ENCODE measurements around the gene CNTLN. TPM values are rescaled to one million over a fixed set of nuclear protein-coding genes. Genes with fewer than 3 reads are reported as not detected.

CNTLN gene
- total and polyA plus RNA-seq, 2 donors (not counting 1 experiment from before 2014, with no cell fraction given), result 0.30 to 0.94 TPM

- H3K27ac ChIP-seq (ENCODE audit: low read length in 2 of 2), result no peak overlapping the region
- ATAC-seq (ENCODE audit: low read depth) (no peak), DNase-seq (no peak)
- H3K4me3 ChIP-seq (ENCODE audit: control extremely low read depth in 1 of 5, extremely low read depth in 1 of 5, insufficient read depth in 1 of 5, low read depth in 2 of 5, low read length in 4 of 5), result no peak overlapping the region
- H3K9me3 Mint-ChIP-seq (ENCODE audit: insufficient read depth), result peaks cover 2% of the 10 kb centered on the region
- WGBS (ENCODE audit: insufficient coverage), result 92% methylated on average over 2 of the region's 7 CpGs
- TF ChIP-seq EZH2 (IDR thresholded peaks at IDR 0.05; ENCODE audit: borderline replicate concordance, insufficient read depth, low read depth, low read length, poor library complexity, severe bottlenecking), result no peak
- TF ChIP-seq, protein P1, sequence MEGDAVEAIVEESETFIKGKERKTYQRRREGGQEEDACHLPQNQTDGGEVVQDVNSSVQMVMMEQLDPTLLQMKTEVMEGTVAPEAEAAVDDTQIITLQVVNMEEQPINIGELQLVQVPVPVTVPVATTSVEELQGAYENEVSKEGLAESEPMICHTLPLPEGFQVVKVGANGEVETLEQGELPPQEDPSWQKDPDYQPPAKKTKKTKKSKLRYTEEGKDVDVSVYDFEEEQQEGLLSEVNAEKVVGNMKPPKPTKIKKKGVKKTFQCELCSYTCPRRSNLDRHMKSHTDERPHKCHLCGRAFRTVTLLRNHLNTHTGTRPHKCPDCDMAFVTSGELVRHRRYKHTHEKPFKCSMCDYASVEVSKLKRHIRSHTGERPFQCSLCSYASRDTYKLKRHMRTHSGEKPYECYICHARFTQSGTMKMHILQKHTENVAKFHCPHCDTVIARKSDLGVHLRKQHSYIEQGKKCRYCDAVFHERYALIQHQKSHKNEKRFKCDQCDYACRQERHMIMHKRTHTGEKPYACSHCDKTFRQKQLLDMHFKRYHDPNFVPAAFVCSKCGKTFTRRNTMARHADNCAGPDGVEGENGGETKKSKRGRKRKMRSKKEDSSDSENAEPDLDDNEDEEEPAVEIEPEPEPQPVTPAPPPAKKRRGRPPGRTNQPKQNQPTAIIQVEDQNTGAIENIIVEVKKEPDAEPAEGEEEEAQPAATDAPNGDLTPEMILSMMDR (IDR thresholded peaks at IDR 0.05), result no peak
- CTCF ChIA-PET, result no interaction called here
- no peaks in the 10 kb centered on the region for H3K27me3 Mint-ChIP-seq
- H2AFZ ChIP-seq (ENCODE audit: insufficient read depth, low read depth, low read length, poor library complexity, severe bottlenecking), result no peak overlapping the region
- H4K20me1 ChIP-seq (ENCODE audit: control insufficient read depth, insufficient read depth, low read length, poor library complexity, severe bottlenecking), result no peaks in the 10 kb centered on the region
- no peak overlapping the region for H3K9ac ChIP-seq (ENCODE audit: low read length)
- H3K4me2 ChIP-seq (replicated peaks; ENCODE audit: low read depth, low read length, poor library complexity, severe bottlenecking), result no peak overlapping the region
- intact Hi-C loops (cut with micrococcal nuclease), result no loop called here
- H3K27me3 ChIP-seq (replicated peaks in 1 of 4; ENCODE audit: control extremely low read depth in 1 of 4, control insufficient read depth in 3 of 4, insufficient read depth in 4 of 4, low read length in 3 of 4), result no peaks in the 10 kb centered on the region
- H3K27ac Mint-ChIP-seq, result no peak overlapping the region
- POLR2A ChIA-PET, result no interaction called here
- no peaks in the 10 kb centered on the region for H3K36me3 ChIP-seq (replicated peaks in 1 of 2; ENCODE audit: control extremely low read depth in 1 of 2, control insufficient read depth in 1 of 2, extremely low read depth in 1 of 2, insufficient read depth in 2 of 2, low read length in 1 of 2)
- H3K4me1 Mint-ChIP-seq, result no peaks in the 10 kb centered on the region
- H3K79me2 ChIP-seq (ENCODE audit: control insufficient read depth, insufficient read depth, low read length), result no peaks in the 10 kb centered on the region
- no peaks in the 10 kb centered on the region for H3K4me1 ChIP-seq (ENCODE audit: control insufficient read depth in 2 of 2, insufficient read depth in 2 of 2, low read length in 2 of 2)
- H3K4me3 Mint-ChIP-seq, result no peak overlapping the region
- peaks cover 0 to 5% (median 0%) of the 10 kb centered on the region in 3 donors for H3K9me3 ChIP-seq (ENCODE audit: control extremely low read depth in 1 of 3, control insufficient read depth in 2 of 3, insufficient read depth in 1 of 3, low read length in 2 of 3)
Measured at GRCh38 chr9:17536027-17536426, 401.2 kb downstream of the CNTLN start.

DNA sequence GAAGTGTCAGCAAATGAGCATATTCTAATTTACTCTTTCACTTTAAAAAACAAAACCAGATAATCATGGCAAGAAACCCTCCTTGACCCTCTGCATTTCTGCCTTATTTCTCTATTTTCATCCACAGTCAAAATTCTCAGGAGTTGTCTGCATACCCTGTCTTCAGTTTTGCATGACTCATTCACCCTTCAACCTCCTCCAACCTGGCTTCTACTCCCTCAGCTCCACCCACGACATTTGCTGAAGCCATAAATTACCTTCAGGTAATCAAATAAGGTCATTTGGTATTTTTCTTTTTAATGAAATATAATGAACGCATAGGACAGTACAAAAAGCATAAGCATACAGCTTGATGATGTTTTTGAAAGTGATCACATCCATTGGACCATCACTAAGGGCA is 416.2 kb downstream of the CNTLN start:
- Histone ChIP-seq H3K9me3 (ENCODE audit: control extremely low read depth in 1 of 3, control insufficient read depth in 2 of 3, insufficient read depth in 1 of 3, low read length in 2 of 3) (no peaks in the 10 kb centered on the region), H3K4me1 (ENCODE audit: control insufficient read depth in 2 of 2, insufficient read depth in 2 of 2, low read length in 2 of 2) (no peaks in the 10 kb centered on the region), H3K9ac (ENCODE audit: low read length) (no peak overlapping the region), H4K20me1 (ENCODE audit: control insufficient read depth, insufficient read depth, low read length, poor library complexity, severe bottlenecking) (no peaks in the 10 kb centered on the region), H3K27ac (ENCODE audit: low read length in 2 of 2) (no peak overlapping the region), H3K4me2 (replicated peaks; ENCODE audit: low read depth, low read length, poor library complexity, severe bottlenecking) (no peak overlapping the region), H3K27me3 (replicated peaks in 1 of 4; ENCODE audit: control extremely low read depth in 1 of 4, control insufficient read depth in 3 of 4, insufficient read depth in 4 of 4, low read length in 3 of 4) (no peaks in the 10 kb centered on the region), H3K36me3 (replicated peaks in 1 of 2; ENCODE audit: control extremely low read depth in 1 of 2, control insufficient read depth in 1 of 2, extremely low read depth in 1 of 2, insufficient read depth in 2 of 2, low read length in 1 of 2) (no peaks in the 10 kb centered on the region), H3K4me3 (ENCODE audit: control extremely low read depth in 1 of 5, extremely low read depth in 1 of 5, insufficient read depth in 1 of 5, low read depth in 2 of 5, low read length in 4 of 5) (no peak overlapping the region), H3K79me2 (ENCODE audit: control insufficient read depth, insufficient read depth, low read length) (no peaks in the 10 kb centered on the region), H2AFZ (ENCODE audit: insufficient read depth, low read depth, low read length, poor library complexity, severe bottlenecking) (no peak overlapping the region)
- Mint-ChIP-seq H3K9me3 (ENCODE audit: insufficient read depth) (peaks cover 4% of the 10 kb centered on the region), H3K4me3 (no peak overlapping the region), H3K27me3 (no peaks in the 10 kb centered on the region), H3K4me1 (no peaks in the 10 kb centered on the region), H3K27ac (no peak overlapping the region)
- no peak for DNase-seq
- POLR2A ChIA-PET, result no interaction called here
- CTCF ChIA-PET, result no interaction called here
- intact Hi-C loops (cut with micrococcal nuclease), result no loop called here
- no peak for ATAC-seq (ENCODE audit: low read depth)
- TF ChIP-seq, protein P1 (IDR thresholded peaks at IDR 0.05), result no peak
- TF ChIP-seq EZH2 (IDR thresholded peaks at IDR 0.05; ENCODE audit: borderline replicate concordance, insufficient read depth, low read depth, low read length, poor library complexity, severe bottlenecking), result no peak
- no CpG with 5 or more reads among the region's 2 CpGs for WGBS (ENCODE audit: insufficient coverage)

Small RNA genes lying within 50 kb of the gene (small RNA-seq; reads per million reads assigned to genes)
- gene RPS29P33 (ENCODE audit: insufficient read length, low read depth, low replicate concordance), result not detected
